Heart right ventricle (tissue), 16 donors: Measurements from ENCODE around the gene PTCRA. TPM values are rescaled to one million over a fixed set of nuclear protein-coding genes. Genes with fewer than 3 reads are reported as not detected.

Experiments
- ATAC-seq, 8 donors: fragments of 200-7000 bp; cut with Tn5 transposase; one replicate each; pipeline ENCODE4 v1.9.1; 2020; ENCODE audit warnings: mild to moderate bottlenecking in 8 of 8, moderate library complexity in 8 of 8, moderate number of reproducible peaks in 1 of 8
- DNase-seq, 2 donors: peaks; one replicate each; pipeline ENCODE4 v3.0.0-alpha.2; 2020
- H3K27ac ChIP-seq, 10 donors: fragments of 200-600 bp; sonication (generic) in 2 of 10; one replicate each; pipeline versions ENCODE4 v1.5.0 to v1.8.0; 2020 to 2022; ENCODE audit warnings: mild to moderate bottlenecking in 3 of 10
- H3K27me3 ChIP-seq, 7 donors: fragments of 200-600 bp; one replicate each; pipeline ENCODE4 v1.8.0; 2021 to 2022; ENCODE audit warnings: mild to moderate bottlenecking in 2 of 7
- H3K36me3 ChIP-seq, 9 donors: fragments of 200-600 bp; sonication (generic) in 1 of 9; one replicate each; pipeline versions ENCODE4 v1.5.0 to v1.8.0; 2020 to 2022; ENCODE audit warnings: mild to moderate bottlenecking in 2 of 9
- H3K4me1 ChIP-seq, 9 donors: fragments of 200-600 bp; sonication (generic) in 1 of 9; one replicate each; pipeline versions ENCODE4 v1.5.0 to v1.8.0; 2020 to 2022; ENCODE audit warnings: mild to moderate bottlenecking in 4 of 9
- H3K4me3 ChIP-seq, 10 donors: fragments of 200-600 bp; sonication (generic) in 2 of 10; one replicate each; pipeline versions ENCODE4 v1.5.0 to v1.8.0; 2020 to 2022; ENCODE audit warnings: mild to moderate bottlenecking in 7 of 10, moderate library complexity in 2 of 10
- H3K9me3 ChIP-seq, 11 donors: fragments of 200-600 bp in 10 of 11; sonication (generic) in 2 of 11; one replicate each; pipeline versions ENCODE4 v1.5.0 to v1.8.0; 2013 to 2022; ENCODE audit warnings: mild to moderate bottlenecking in 2 of 11, control low read depth in 1 of 11, moderate library complexity in 1 of 11
- CTCF ChIP-seq, 9 donors: fragments of 200-600 bp; sonication (generic) in 2 of 9; IDR thresholded peaks; one replicate each; pipeline versions ENCODE4 v1.5.0 to v1.8.0; 2021 to 2022; ENCODE audit warnings: antibody characterized with exemption in 9 of 9, mild to moderate bottlenecking in 5 of 9, moderate library complexity in 1 of 9
- WGBS, 2 donors: extraction: QIAGEN DNeasy Blood & Tissue Kit; methylation state at CpG; one replicate each; pipeline ENCODE4 v1.1.7; 2013; ENCODE audit warnings: inconsistent platforms in 1 of 2; 5-methylcytosine and 5-hydroxymethylcytosine counted together
- intact Hi-C, 10 donors: fragments of 100-400 bp; cut with DNase I; formaldehyde crosslinking; loops; one replicate each; pipeline versions ENCODE4 v1.11.1 to v1.14.2; 2022
- polyA plus RNA-seq, 2 donors: library from polyadenylated mRNA; stranded (reverse); fragments of 200-250 nt; gene quantifications; one replicate each; pipeline ENCODE4 v1.2.3, GENCODE V29; 2013
- total RNA-seq, 10 donors: library from RNA; stranded (reverse); fragmentation: NEBNext Ultra II Directional in 3 of 10; extraction: Animal tissue kit (Norgen Biotek cat#: 25700) in 3 of 10; gene quantifications; one replicate each; pipeline versions ENCODE4 v1.2.1 to v1.2.4, GENCODE V29; 2021 to 2023
- donor health status: Arrhythmogenic right ventricular cardiomyopathy.
- donor health status: ischemic (EF 13 %, LVEDD 7.1; RV severe dilation, severe dysfunction).
- donor health status: healthy with polysubstance abuse.
- donor health status: DM: no; HTN: yes; CAD: no.
- donor health status: DM: no; HTN: no; CAD: no.
- donor health status: ischemic (EF 25% LVEDD 6.9; RV normal size, moderate dysfunction).
- donor health status: ischemic (EF 25% LVEDD 5.7; RV mildly dilated, moderate dysfunction).
- donor health status: healthy.
- donor health status: DM: yes; HTN: yes; CAD: no.
- donor health status: Ischemic cardiomyopathy.
- donor health status: ischemic (EF 35%, LVEDD 5.7; RV mildly dilated, moderate dysfunction).
- donor health status: nonischemic (EF 11% LVEDD 7.7; RV severe dilation, severe dysfunction).
- donor health status: DM: yes; HTN: yes; CAD: no.
- donor health status: PGD.
- donor health status: ischemic (EF 29% LVEDD 5.4; RV normal size, mild dysfunction).
- donor health status: nonischemic (EF 23%, LVEDD 6.1; RV moderate dilation, normal function).

The PTCRA gene
- total and polyA plus RNA-seq, 12 donors: 0.09 TPM; not detected in 11

- ATAC-seq (no peak), DNase-seq (no peak)
- Histone ChIP-seq H3K9me3 (no peaks in the 10 kb centered on the region), H3K4me3 (peak overlapping the region in 1 of 10 donors; percentile 1), H3K27ac (peak overlapping the region in 1 of 10 donors; percentile 95), H3K27me3 (no peaks in the 10 kb centered on the region), H3K4me1 (peaks cover 0 to 62% (median 18%) of the 10 kb centered on the region in 9 donors), H3K36me3 (peaks cover 0 to 50% (median 16%) of the 10 kb centered on the region in 9 donors)
- intact Hi-C loops: loop anchor here in 2 of 10 donors (5.0 kb wide), 2 partner anchors 40 to 45 kb away; partner anchors contain the start of gene PEX6 (in 1 of the 2)
- no peak for TF ChIP-seq CTCF (IDR thresholded peaks at IDR 0.05)
- 95% methylated on average over 3 of the region's 3 CpGs for WGBS, 2 donors
These were observed 16.6 kb downstream of the PTCRA start for GRCh38 chr6:42932412-42932811.

- H3K27ac ChIP-seq: peak overlapping the region in 1 of 10 donors; percentile 95
- H3K36me3 ChIP-seq: peaks cover 0 to 58% (median 24%) of the 10 kb centered on the region in 9 donors
- no peak for TF ChIP-seq CTCF (IDR thresholded peaks at IDR 0.05)
- no peaks in the 10 kb centered on the region for H3K9me3 ChIP-seq
- H3K4me1 ChIP-seq: peaks cover 0 to 55% (median 17%) of the 10 kb centered on the region in 9 donors
- no peaks in the 10 kb centered on the region for H3K27me3 ChIP-seq
- ATAC-seq: no peak
- DNase-seq: no peak
- H3K4me3 ChIP-seq: peak overlapping the region in 1 of 10 donors; percentile 1
- intact Hi-C loops: loop anchor here in 2 of 10 donors (5.0 kb wide), 2 partner anchors 39 to 44 kb away; partner anchors contain the start of gene PEX6 (in 1 of the 2)
- 55 to 56% methylated on average over 3 of the region's 3 CpGs for WGBS, 2 donors
These were observed 17.4 kb downstream of the PTCRA start for GRCh38 chr6:42933205-42933604.

GRCh38 chr6:42935322-42935721 is 19.5 kb downstream of the PTCRA start:
- intact Hi-C loops: loop anchor here in 1 of 10 donors (2.0 kb wide), 1 partner anchor 35 kb away; no protein-coding TSS in a partner anchor
- H3K27ac ChIP-seq: no peak overlapping the region
- H3K4me1 ChIP-seq: peaks cover 0 to 47% (median 12%) of the 10 kb centered on the region in 9 donors
- H3K27me3 ChIP-seq: no peaks in the 10 kb centered on the region
- no peak for TF ChIP-seq CTCF (IDR thresholded peaks at IDR 0.05)
- ATAC-seq (no peak), DNase-seq (no peak)
- WGBS, 2 donors: 83 to 85% methylated on average over 7 of the region's 7 CpGs
- no peaks in the 10 kb centered on the region for H3K9me3 ChIP-seq
- no peak overlapping the region for H3K4me3 ChIP-seq
- peaks cover 0 to 77% (median 31%) of the 10 kb centered on the region in 9 donors for H3K36me3 ChIP-seq

- 91 to 95% methylated on average over 11 of the region's 11 CpGs for WGBS, 2 donors
- Histone ChIP-seq H3K27ac (no peak overlapping the region), H3K9me3 (no peaks in the 10 kb centered on the region), H3K4me3 (no peak overlapping the region), H3K4me1 (peaks cover 0 to 36% (median under 1%) of the 10 kb centered on the region in 9 donors), H3K36me3 (peaks cover 0 to 86% (median 31%) of the 10 kb centered on the region in 9 donors), H3K27me3 (no peaks in the 10 kb centered on the region)
- intact Hi-C loops: no loop called here
- ATAC-seq (no peak), DNase-seq (no peak)
- no peak for TF ChIP-seq CTCF (IDR thresholded peaks at IDR 0.05)
These were observed 20.5 kb downstream of the PTCRA start for GRCh38 chr6:42936398-42936797.
